DND-41 (cell line): ENCODE measurements around the gene SGTA.

ENCODE experiments used
- ATAC-seq: fragments of 200-7000 bp; cut with Tn5 transposase; 3 replicates; pipeline ENCODE4 v1.9.1; 2021; ENCODE audit warnings: low read depth; ENCODE audit not compliant: insufficient read depth
- DNase-seq: peaks from one replicate; pipeline ENCODE4 v3.0.0-alpha.2; 2020
- H2AFZ ChIP-seq: 2 replicates; pipeline ENCODE4 v1.6.0; 2012; ENCODE audit warnings: low read depth, low read length
- H3K27ac ChIP-seq: 2 replicates; pipeline ENCODE4 v1.5.1; 2012; ENCODE audit warnings: low read length, inconsistent platforms
- H3K27me3 ChIP-seq: fragments of 200-600 bp; sonication (generic); 2 replicates; pipeline ENCODE4 v1.6.0; 2012; ENCODE audit warnings: low read length, mild to moderate bottlenecking, inconsistent platforms; ENCODE audit not compliant: insufficient read depth, poor library complexity
- H3K36me3 ChIP-seq: 2 replicates; pipeline ENCODE4 v1.5.1; 2012; ENCODE audit warnings: low read length, inconsistent platforms; ENCODE audit not compliant: insufficient read depth
- H3K4me1 ChIP-seq: 2 replicates; pipeline ENCODE4 v1.5.1; 2012; ENCODE audit warnings: mild to moderate bottlenecking, low read length; ENCODE audit not compliant: insufficient read depth
- H3K4me2 ChIP-seq: 2 replicates; pipeline ENCODE4 v1.6.0; 2012; ENCODE audit warnings: mild to moderate bottlenecking, moderate library complexity, low read length, inconsistent platforms; ENCODE audit not compliant: insufficient read depth
- H3K4me3 ChIP-seq, 2 experiments: fragments of 200-600 bp in 1 of 2; shearing (Covaris generic) in 1 of 2; 2 replicates each; pipeline ENCODE4 v1.5.1; 2012 to 2016; ENCODE audit warnings: inconsistent platforms in 2 of 2, low read length in 2 of 2, mild to moderate bottlenecking in 2 of 2, low read depth in 1 of 2, moderate library complexity in 1 of 2
- H3K79me2 ChIP-seq: 2 replicates; pipeline ENCODE4 v1.6.0; 2012; ENCODE audit warnings: low read length, inconsistent platforms; ENCODE audit not compliant: insufficient read depth
- H3K9ac ChIP-seq: 2 replicates; pipeline ENCODE4 v1.6.0; 2012; ENCODE audit warnings: low read depth, mild to moderate bottlenecking, inconsistent platforms, low read length, moderate library complexity
- H3K9me3 ChIP-seq: 2 replicates; pipeline ENCODE4 v1.5.1; 2012; ENCODE audit warnings: low read length, moderate library complexity, mild to moderate bottlenecking, inconsistent platforms; ENCODE audit not compliant: insufficient read depth, severe bottlenecking
- H4K20me1 ChIP-seq: 2 replicates; pipeline ENCODE4 v1.6.0; 2012; ENCODE audit warnings: low read length; ENCODE audit not compliant: insufficient read depth
- EZH2 ChIP-seq: IDR thresholded peaks from 3 replicates; pipeline ENCODE4 v1.6.1; 2012; ENCODE audit warnings: borderline replicate concordance, low read depth, mild to moderate bottlenecking, moderate library complexity, low read length, inconsistent platforms; ENCODE audit not compliant: severe bottlenecking
- TF ChIP-seq, protein P1 (sequence below): IDR thresholded peaks from 2 replicates; pipeline ENCODE4 v1.5.1; 2012; ENCODE audit warnings: borderline replicate concordance, low read length, moderate library complexity, mild to moderate bottlenecking; ENCODE audit not compliant: poor library complexity, severe bottlenecking; ENCODE audit errors: extremely low read depth

The SGTA gene

DNA sequence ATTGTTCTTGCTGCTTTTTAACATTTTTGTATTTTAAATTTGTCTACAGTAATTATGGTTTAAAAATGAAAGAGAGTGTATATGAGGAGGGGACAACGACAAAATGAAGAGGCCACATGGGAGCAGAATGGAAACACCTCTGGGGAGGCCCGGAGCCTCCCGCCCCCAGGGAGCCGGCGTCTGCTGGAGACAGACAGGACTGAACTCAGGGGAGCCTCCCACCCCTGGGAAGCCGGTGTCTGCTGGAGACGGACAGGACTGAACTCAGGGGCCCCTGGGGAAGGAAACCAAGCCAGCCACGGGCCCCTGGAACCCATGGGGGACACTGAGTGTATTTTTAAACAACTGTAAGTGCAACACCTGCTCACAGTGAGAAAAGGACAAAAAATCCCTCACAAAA, 26.6 kb downstream of the SGTA start:
- H3K27me3 ChIP-seq: no peaks in the 10 kb centered on the region
- no peak for DNase-seq
- no peak for ATAC-seq
- H3K27ac ChIP-seq: no peak overlapping the region
- no peak overlapping the region for H2AFZ ChIP-seq
- no peak overlapping the region for H3K4me3 ChIP-seq
- H3K9ac ChIP-seq: no peak overlapping the region
- no peaks in the 10 kb centered on the region for H3K79me2 ChIP-seq
- H4K20me1 ChIP-seq: peaks cover 13% of the 10 kb centered on the region
- TF ChIP-seq, protein P1, sequence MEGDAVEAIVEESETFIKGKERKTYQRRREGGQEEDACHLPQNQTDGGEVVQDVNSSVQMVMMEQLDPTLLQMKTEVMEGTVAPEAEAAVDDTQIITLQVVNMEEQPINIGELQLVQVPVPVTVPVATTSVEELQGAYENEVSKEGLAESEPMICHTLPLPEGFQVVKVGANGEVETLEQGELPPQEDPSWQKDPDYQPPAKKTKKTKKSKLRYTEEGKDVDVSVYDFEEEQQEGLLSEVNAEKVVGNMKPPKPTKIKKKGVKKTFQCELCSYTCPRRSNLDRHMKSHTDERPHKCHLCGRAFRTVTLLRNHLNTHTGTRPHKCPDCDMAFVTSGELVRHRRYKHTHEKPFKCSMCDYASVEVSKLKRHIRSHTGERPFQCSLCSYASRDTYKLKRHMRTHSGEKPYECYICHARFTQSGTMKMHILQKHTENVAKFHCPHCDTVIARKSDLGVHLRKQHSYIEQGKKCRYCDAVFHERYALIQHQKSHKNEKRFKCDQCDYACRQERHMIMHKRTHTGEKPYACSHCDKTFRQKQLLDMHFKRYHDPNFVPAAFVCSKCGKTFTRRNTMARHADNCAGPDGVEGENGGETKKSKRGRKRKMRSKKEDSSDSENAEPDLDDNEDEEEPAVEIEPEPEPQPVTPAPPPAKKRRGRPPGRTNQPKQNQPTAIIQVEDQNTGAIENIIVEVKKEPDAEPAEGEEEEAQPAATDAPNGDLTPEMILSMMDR: no peak
- no peak for TF ChIP-seq EZH2
- H3K4me1 ChIP-seq: no peaks in the 10 kb centered on the region
- no peak overlapping the region for H3K4me2 ChIP-seq
- H3K9me3 ChIP-seq: no peaks in the 10 kb centered on the region
- H3K36me3 ChIP-seq: peaks cover 71% of the 10 kb centered on the region

DNA sequence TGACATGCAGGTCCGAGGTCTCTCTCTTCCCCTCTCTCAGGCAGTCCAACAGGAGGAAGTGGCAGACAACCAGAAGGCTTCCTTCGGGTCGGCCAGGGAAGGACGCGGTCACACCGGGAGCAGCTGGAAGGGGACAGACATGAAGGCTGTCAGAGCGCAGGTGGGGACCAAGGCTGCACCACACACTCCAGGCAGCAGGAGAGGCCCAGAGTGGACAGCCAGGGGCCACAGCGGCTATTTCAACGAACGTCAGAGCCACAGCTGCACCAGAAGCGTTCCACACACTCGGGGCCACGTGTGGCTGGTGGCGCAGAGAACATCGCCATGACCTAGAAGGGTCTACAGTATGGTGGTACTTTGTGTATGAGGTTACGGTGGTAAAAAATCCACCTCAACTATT, 27.3 kb downstream of the SGTA start:
- Histone ChIP-seq H4K20me1 (peaks cover 11% of the 10 kb centered on the region), H3K27me3 (no peaks in the 10 kb centered on the region), H2AFZ (no peak overlapping the region), H3K4me2 (no peak overlapping the region), H3K9ac (no peak overlapping the region), H3K9me3 (no peaks in the 10 kb centered on the region), H3K36me3 (peaks cover 65% of the 10 kb centered on the region), H3K79me2 (no peaks in the 10 kb centered on the region), H3K4me3 (no peak overlapping the region), H3K27ac (no peak overlapping the region), H3K4me1 (no peaks in the 10 kb centered on the region)
- DNase-seq (no peak), ATAC-seq (no peak)
- TF ChIP-seq, protein P1: no peak
- TF ChIP-seq EZH2: no peak

DNA sequence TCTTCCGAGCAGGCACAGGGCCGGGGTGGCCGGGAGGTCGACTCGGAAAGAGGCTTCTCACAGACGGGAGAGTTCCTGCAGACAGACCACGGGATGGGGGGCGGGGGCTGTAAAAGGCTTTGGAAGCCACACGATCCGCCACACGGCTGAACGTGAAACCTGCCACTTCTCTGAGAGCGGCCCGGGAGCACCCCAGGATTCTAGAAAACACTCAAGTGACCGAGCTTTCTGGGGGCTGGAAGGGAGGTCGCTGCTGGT, 27.7 kb downstream of the SGTA start:
- H3K27ac ChIP-seq: no peak overlapping the region
- no peaks in the 10 kb centered on the region for H3K27me3 ChIP-seq
- no peaks in the 10 kb centered on the region for H3K9me3 ChIP-seq
- no peak overlapping the region for H3K4me3 ChIP-seq
- TF ChIP-seq, protein P1: no peak
- no peak for TF ChIP-seq EZH2
- H2AFZ ChIP-seq: no peak overlapping the region
- ATAC-seq (no peak), DNase-seq (no peak)
- H3K9ac ChIP-seq: no peak overlapping the region
- peaks cover 6% of the 10 kb centered on the region; the same call in 1 of the 2 replicates for H4K20me1 ChIP-seq
- no peaks in the 10 kb centered on the region for H3K4me1 ChIP-seq
- peaks cover 61% of the 10 kb centered on the region for H3K36me3 ChIP-seq
- no peaks in the 10 kb centered on the region for H3K79me2 ChIP-seq
- H3K4me2 ChIP-seq: no peak overlapping the region
